GM20431 (cell line): ENCODE measurements around the gene WWOX.

Experiments used
- in situ Hi-C: fragments of 300-500 bp; cut with MseI, MboI; formaldehyde crosslinking; loops from one replicate; pipeline ENCODE4 v1.15.0; 2020; ENCODE audit warnings: low sequenced_read_pairs; ENCODE audit not compliant: unreplicated experiment

Gene WWOX

GRCh38 chr16:79096246-79096645, 996.8 kb downstream of the WWOX start:
- in situ Hi-C loops, result no loop called here

GRCh38 chr16:79097166-79097565, 997.7 kb downstream of the WWOX start:
- in situ Hi-C loops, result no loop called here

GRCh38 chr16:79097771-79098170, 998.3 kb downstream of the WWOX start:
- in situ Hi-C loops, result no loop called here

- in situ Hi-C loops, result no loop called here
These were observed 999.5 kb downstream of the WWOX start for GRCh38 chr16:79098907-79099306.

GRCh38 chr16:79099716-79100115, 1000.3 kb downstream of the WWOX start:
- in situ Hi-C loops, result no loop called here

GRCh38 chr16:79100447-79100846, 1001.0 kb downstream of the WWOX start:
- in situ Hi-C loops, result no loop called here

- in situ Hi-C loops, result no loop called here
These were observed 1002.0 kb downstream of the WWOX start for GRCh38 chr16:79101491-79101890.

- in situ Hi-C loops, result no loop called here
These were observed 1005.1 kb downstream of the WWOX start for GRCh38 chr16:79104567-79104966.

GRCh38 chr16:79107301-79107700, 1007.8 kb downstream of the WWOX start:
- in situ Hi-C loops, result no loop called here

GRCh38 chr16:79109771-79110170, 1010.3 kb downstream of the WWOX start:
- in situ Hi-C loops, result no loop called here

- in situ Hi-C loops, result no loop called here
These were observed 1010.8 kb downstream of the WWOX start for GRCh38 chr16:79110242-79110641.

- in situ Hi-C loops, result no loop called here
These were observed 1011.5 kb downstream of the WWOX start for GRCh38 chr16:79110953-79111352.

- in situ Hi-C loops, result no loop called here
These were observed 1013.0 kb downstream of the WWOX start for GRCh38 chr16:79112462-79112861.

GRCh38 chr16:79113826-79114225, 1014.4 kb downstream of the WWOX start:
- in situ Hi-C loops, result no loop called here

- in situ Hi-C loops, result no loop called here
These were observed 1015.3 kb downstream of the WWOX start for GRCh38 chr16:79114759-79115158.

GRCh38 chr16:79121906-79122305, 1022.5 kb downstream of the WWOX start:
- in situ Hi-C loops, result no loop called here

- in situ Hi-C loops, result no loop called here
These were observed 1022.9 kb downstream of the WWOX start for GRCh38 chr16:79122343-79122742.

GRCh38 chr16:79124016-79124756, 1024.7 kb downstream of the WWOX start:
- in situ Hi-C loops, result no loop called here

- in situ Hi-C loops, result no loop called here
These were observed 1028.3 kb downstream of the WWOX start for GRCh38 chr16:79127766-79128165.

GRCh38 chr16:79128706-79129105, 1029.3 kb downstream of the WWOX start:
- in situ Hi-C loops, result no loop called here

GRCh38 chr16:79130616-79131015, 1031.2 kb downstream of the WWOX start:
- in situ Hi-C loops, result no loop called here

GRCh38 chr16:79131321-79132075, 1032.0 kb downstream of the WWOX start:
- in situ Hi-C loops, result no loop called here
